KOPT-K1 (cell line): ENCODE results near the gene ZNF710.

Experiments used
- H3K27ac ChIP-seq: fragments of 200-600 bp; sonication (generic); 2 replicates; pipeline ENCODE4 v1.5.1; 2016; ENCODE audit warnings: antibody characterized with exemption, mild to moderate bottlenecking, low read depth, low read length; ENCODE audit not compliant: poor library complexity, severe bottlenecking
- H3K36me3 ChIP-seq: fragments of 200-600 bp; sonication (generic); 2 replicates; pipeline ENCODE4 v1.5.1; 2017; ENCODE audit warnings: antibody characterized with exemption, mild to moderate bottlenecking, low read length, moderate library complexity; ENCODE audit not compliant: insufficient read depth
- H3K9me3 ChIP-seq: fragments of 200-600 bp; sonication (generic); 2 replicates; pipeline ENCODE4 v1.5.1; 2017; ENCODE audit warnings: antibody characterized with exemption, low read length, mild to moderate bottlenecking; ENCODE audit not compliant: insufficient read depth, poor library complexity, severe bottlenecking

ZNF710 gene

GRCh38 chr15:90004252-90004651, 3.1 kb downstream of the ZNF710 start:
- no peaks in the 10 kb centered on the region for H3K9me3 ChIP-seq
- H3K36me3 ChIP-seq, result 0 out of 2 replicates have a peak, but pooled peaks cover 2% of the 10 kb centered on the region
- H3K27ac ChIP-seq, result no peak overlapping the region

- no peak overlapping the region for H3K27ac ChIP-seq
- H3K9me3 ChIP-seq, result no peaks in the 10 kb centered on the region
- peaks cover 6% of the 10 kb centered on the region; the same call in 1 of the 2 replicates for H3K36me3 ChIP-seq
Measured at GRCh38 chr15:90004671-90005070, 3.5 kb downstream of the ZNF710 start.

GRCh38 chr15:90006217-90007075, 5.3 kb downstream of the ZNF710 start:
- peaks cover 9% of the 10 kb centered on the region; the same call in 1 of the 2 replicates for H3K36me3 ChIP-seq
- no peak overlapping the region for H3K27ac ChIP-seq
- peaks cover 6% of the 10 kb centered on the region for H3K9me3 ChIP-seq

GRCh38 chr15:90007076-90007460, 5.9 kb downstream of the ZNF710 start:
- H3K9me3 ChIP-seq, result peaks cover 12% of the 10 kb centered on the region
- peaks cover 9% of the 10 kb centered on the region; the same call in 1 of the 2 replicates for H3K36me3 ChIP-seq

GRCh38 chr15:90008607-90009006, 7.5 kb downstream of the ZNF710 start:
- Histone ChIP-seq H3K27ac (no peak overlapping the region), H3K9me3 (peaks cover 21% of the 10 kb centered on the region), H3K36me3 (peaks cover 9% of the 10 kb centered on the region; the same call in 1 of the 2 replicates)

More at GRCh38 chr15:90007076-90007460, 5.9 kb downstream of the ZNF710 start:
- H3K27ac ChIP-seq, result peak overlapping the region; percentile 9

GRCh38 chr15:90009301-90010022, 8.3 kb downstream of the ZNF710 start:
- Histone ChIP-seq H3K36me3 (peaks cover 9% of the 10 kb centered on the region; the same call in 1 of the 2 replicates), H3K27ac (no peak overlapping the region), H3K9me3 (peaks cover 21% of the 10 kb centered on the region)

GRCh38 chr15:90011705-90012104, 10.6 kb downstream of the ZNF710 start:
- Histone ChIP-seq H3K27ac (no peak overlapping the region), H3K36me3 (peaks cover 9% of the 10 kb centered on the region; the same call in 1 of the 2 replicates), H3K9me3 (peaks cover 21% of the 10 kb centered on the region)

- H3K27ac ChIP-seq, result peak overlapping the region; percentile 48
- peaks cover 9% of the 10 kb centered on the region; the same call in 1 of the 2 replicates for H3K36me3 ChIP-seq
- peaks cover 21% of the 10 kb centered on the region for H3K9me3 ChIP-seq
Measured at GRCh38 chr15:90013503-90013937, 12.4 kb downstream of the ZNF710 start.

- Histone ChIP-seq H3K9me3 (peaks cover 21% of the 10 kb centered on the region), H3K27ac (no peak overlapping the region), H3K36me3 (no peaks in the 10 kb centered on the region; the same call in 1 of the 2 replicates)
Measured at GRCh38 chr15:90015294-90015693, 14.2 kb downstream of the ZNF710 start.

GRCh38 chr15:90015749-90016148, 14.6 kb downstream of the ZNF710 start:
- H3K27ac ChIP-seq, result no peak overlapping the region
- no peaks in the 10 kb centered on the region; the same call in 1 of the 2 replicates for H3K36me3 ChIP-seq
- peaks cover 21% of the 10 kb centered on the region for H3K9me3 ChIP-seq

- Histone ChIP-seq H3K36me3 (no peaks in the 10 kb centered on the region; the same call in 1 of the 2 replicates), H3K27ac (peak overlapping the region; percentile 39), H3K9me3 (peaks cover 12% of the 10 kb centered on the region)
Measured at GRCh38 chr15:90016721-90017120, 15.6 kb downstream of the ZNF710 start.

GRCh38 chr15:90018216-90018831, 17.2 kb downstream of the ZNF710 start:
- Histone ChIP-seq H3K27ac (no peak overlapping the region), H3K9me3 (no peaks in the 10 kb centered on the region), H3K36me3 (no peaks in the 10 kb centered on the region)

- H3K9me3 ChIP-seq, result no peaks in the 10 kb centered on the region
- no peak overlapping the region for H3K27ac ChIP-seq
- no peaks in the 10 kb centered on the region for H3K36me3 ChIP-seq
Measured at GRCh38 chr15:90019611-90020010, 18.5 kb downstream of the ZNF710 start.

- Histone ChIP-seq H3K27ac (no peak overlapping the region), H3K36me3 (no peaks in the 10 kb centered on the region), H3K9me3 (no peaks in the 10 kb centered on the region)
Measured at GRCh38 chr15:90020021-90020735, 19.1 kb downstream of the ZNF710 start.
